ENCODE results near the gene ASF1A. TPM values are rescaled to one million over a fixed set of nuclear protein-coding genes. Genes with fewer than 3 reads are reported as not detected.

Gene ASF1A
- total and polyA plus RNA-seq, 2 experiments from 2014 or later = 15.5 to 21.5 TPM

- peaks cover 27% of the 10 kb centered on the region for H3K4me1 ChIP-seq (ENCODE audit: insufficient read depth)
- in situ Hi-C loops (cut with MboI) = no loop called here
- H3K27me3 ChIP-seq (replicated peaks; ENCODE audit: insufficient read depth) = no peaks in the 10 kb centered on the region
- 0 to 1% methylated on average over 69 to 74 of the region's 102 CpGs for WGBS, 2 experiments (ENCODE audit: low coverage in 1 of 2, low lambda C conversion rate in 2 of 2, missing lambda C conversion rate in 2 of 2)
- peak overlapping the region; percentile 90 for H2AFZ ChIP-seq
- H3K27ac ChIP-seq = peak overlapping the region; percentile 81
- peak overlapping the region; percentile 87 for H3K9ac ChIP-seq
- peaks cover 69% of the 10 kb centered on the region for H3K79me2 ChIP-seq (ENCODE audit: insufficient read depth)
- peak overlapping the region; percentile 94 for H3K4me2 ChIP-seq (ENCODE audit: unreplicated experiment)
- TF ChIP-seq EZH2phosphoT487 (IDR thresholded peaks at IDR 0.05; ENCODE audit: insufficient read depth, low read depth) (no peak), EZH2 (IDR thresholded peaks at IDR 0.05; ENCODE audit: insufficient read depth, poor library complexity, severe bottlenecking) (no peak)
- no peaks in the 10 kb centered on the region for H4K20me1 ChIP-seq (ENCODE audit: insufficient read depth)
- peak overlapping the region; percentile 95 for H3K4me3 ChIP-seq
- no peaks in the 10 kb centered on the region for H3K9me2 ChIP-seq (ENCODE audit: insufficient read depth)
- DNase-seq = peak; percentile 87
- H3F3A ChIP-seq (ENCODE audit: insufficient read depth) = peaks cover 40% of the 10 kb centered on the region
- no peaks in the 10 kb centered on the region; the same call in 1 of the 2 replicates for H3K36me3 ChIP-seq (ENCODE audit: low read depth)
- H3K9me3 ChIP-seq (ENCODE audit: low read depth) = no peaks in the 10 kb centered on the region
These were observed 691 bp downstream of the ASF1A start for GRCh38 chr6:118894425-118895260.

- H3K4me1 ChIP-seq (ENCODE audit: insufficient read depth) = peaks cover 27% of the 10 kb centered on the region
- H3K27me3 ChIP-seq (replicated peaks; ENCODE audit: insufficient read depth) = no peaks in the 10 kb centered on the region
- H2AFZ ChIP-seq = peak overlapping the region; percentile 90
- H3K9ac ChIP-seq = peak overlapping the region; percentile 87
- H3K79me2 ChIP-seq (ENCODE audit: insufficient read depth) = peaks cover 69% of the 10 kb centered on the region
- H3K9me2 ChIP-seq (ENCODE audit: insufficient read depth) = no peaks in the 10 kb centered on the region
- H3K4me3 ChIP-seq = peak overlapping the region; percentile 95
- peak overlapping the region; percentile 94 for H3K4me2 ChIP-seq (ENCODE audit: unreplicated experiment)
- peak; percentile 23 for DNase-seq
- 0 to 1% methylated on average over 11 of the region's 11 CpGs for WGBS, 2 experiments (ENCODE audit: low coverage in 1 of 2, low lambda C conversion rate in 2 of 2, missing lambda C conversion rate in 2 of 2)
- TF ChIP-seq EZH2phosphoT487 (IDR thresholded peaks at IDR 0.05; ENCODE audit: insufficient read depth, low read depth) (no peak), EZH2 (IDR thresholded peaks at IDR 0.05; ENCODE audit: insufficient read depth, poor library complexity, severe bottlenecking) (no peak)
- no peaks in the 10 kb centered on the region; the same call in 1 of the 2 replicates for H3K36me3 ChIP-seq (ENCODE audit: low read depth)
- in situ Hi-C loops (cut with MboI) = no loop called here
- H4K20me1 ChIP-seq (ENCODE audit: insufficient read depth) = no peaks in the 10 kb centered on the region
- H3K9me3 ChIP-seq (ENCODE audit: low read depth) = no peaks in the 10 kb centered on the region
- peaks cover 40% of the 10 kb centered on the region for H3F3A ChIP-seq (ENCODE audit: insufficient read depth)
- peak overlapping the region; percentile 81 for H3K27ac ChIP-seq
These were observed 1.3 kb downstream of the ASF1A start for GRCh38 chr6:118895261-118895560.

- no peaks in the 10 kb centered on the region for H3K9me2 ChIP-seq (ENCODE audit: insufficient read depth)
- in situ Hi-C loops (cut with MboI) = no loop called here
- no peaks in the 10 kb centered on the region for H4K20me1 ChIP-seq (ENCODE audit: insufficient read depth)
- WGBS, 2 experiments (ENCODE audit: low coverage in 1 of 2, low lambda C conversion rate in 2 of 2, missing lambda C conversion rate in 2 of 2) = 21 to 25% methylated on average over 2 of the region's 2 CpGs
- no peaks in the 10 kb centered on the region for H3K9me3 ChIP-seq (ENCODE audit: low read depth)
- H3K36me3 ChIP-seq (ENCODE audit: low read depth) = no peaks in the 10 kb centered on the region; the same call in 1 of the 2 replicates
- no peak for TF ChIP-seq EZH2phosphoT487 (IDR thresholded peaks at IDR 0.05; ENCODE audit: insufficient read depth, low read depth)
- TF ChIP-seq EZH2 (IDR thresholded peaks at IDR 0.05; ENCODE audit: insufficient read depth, poor library complexity, severe bottlenecking) = no peak
- H3K4me1 ChIP-seq (ENCODE audit: insufficient read depth) = peaks cover 25% of the 10 kb centered on the region
- peak overlapping the region; percentile 87 for H3K9ac ChIP-seq
- H3K4me3 ChIP-seq = peak overlapping the region; percentile 95
- peaks cover 40% of the 10 kb centered on the region for H3F3A ChIP-seq (ENCODE audit: insufficient read depth)
- H3K27me3 ChIP-seq (replicated peaks; ENCODE audit: insufficient read depth) = no peaks in the 10 kb centered on the region
- peak overlapping the region; percentile 43 for H2AFZ ChIP-seq
- no peak for DNase-seq
- peaks cover 69% of the 10 kb centered on the region for H3K79me2 ChIP-seq (ENCODE audit: insufficient read depth)
- H3K4me2 ChIP-seq (ENCODE audit: unreplicated experiment) = peak overlapping the region; percentile 94
- peak overlapping the region; percentile 81 for H3K27ac ChIP-seq
These were observed 1.9 kb downstream of the ASF1A start for GRCh38 chr6:118895859-118896258.

GRCh38 chr6:118896339-118897136, 2.6 kb downstream of the ASF1A start:
- Histone ChIP-seq H3K9me2 (ENCODE audit: insufficient read depth) (no peaks in the 10 kb centered on the region), H3K4me1 (ENCODE audit: insufficient read depth) (peaks cover 18% of the 10 kb centered on the region), H3K4me2 (ENCODE audit: unreplicated experiment) (peak overlapping the region; percentile 94), H3K9me3 (ENCODE audit: low read depth) (no peaks in the 10 kb centered on the region), H4K20me1 (ENCODE audit: insufficient read depth) (no peaks in the 10 kb centered on the region), H3K4me3 (peak overlapping the region; percentile 95), H3K27me3 (replicated peaks; ENCODE audit: insufficient read depth) (no peaks in the 10 kb centered on the region), H3K36me3 (ENCODE audit: low read depth) (no peaks in the 10 kb centered on the region; the same call in 1 of the 2 replicates), H2AFZ (peak overlapping the region; percentile 43), H3K9ac (peak overlapping the region; percentile 87), H3K27ac (peak overlapping the region; percentile 81), H3K79me2 (ENCODE audit: insufficient read depth) (peaks cover 69% of the 10 kb centered on the region), H3F3A (ENCODE audit: insufficient read depth) (peaks cover 38% of the 10 kb centered on the region)
- WGBS, 2 experiments (ENCODE audit: low coverage in 1 of 2, low lambda C conversion rate in 2 of 2, missing lambda C conversion rate in 2 of 2) = 64 to 74% methylated on average over 5 of the region's 5 CpGs
- in situ Hi-C loops (cut with MboI) = no loop called here
- TF ChIP-seq EZH2phosphoT487 (IDR thresholded peaks at IDR 0.05; ENCODE audit: insufficient read depth, low read depth) (no peak), EZH2 (IDR thresholded peaks at IDR 0.05; ENCODE audit: insufficient read depth, poor library complexity, severe bottlenecking) (no peak)
- peak; percentile 68 for DNase-seq

All from GM23248 (cell line).